ENCODE data around the gene RPL9. TPM values are rescaled to one million over a fixed set of nuclear protein-coding genes. Genes with fewer than 3 reads are reported as not detected.
"Not testable (repeated sequence)": the region's sequence is repeated elsewhere in the genome, so short reads cannot be mapped to it uniquely, and the experiment has no call there.

The RPL9 gene
- total RNA-seq, 1 donor from 2014 or later = 763 TPM

- H3K27me3 ChIP-seq (ENCODE audit: low read depth) = no peaks in the 10 kb centered on the region
- no peak overlapping the region for H3K4me3 ChIP-seq
- intact Hi-C loops (cut with micrococcal nuclease) = no loop called here
- DNase-seq = no peak
- H3K27ac ChIP-seq (replicated peaks) = no peak overlapping the region
- no peaks in the 10 kb centered on the region for H3K9me3 ChIP-seq (replicated peaks)
- H3K36me3 ChIP-seq = peaks cover 70% of the 10 kb centered on the region
- TF ChIP-seq CTCF (IDR thresholded peaks at IDR 0.05; ENCODE audit: borderline replicate concordance) = no peak
- no peaks in the 10 kb centered on the region for H3K4me1 ChIP-seq
These were observed 11.7 kb upstream of the RPL9 start for GRCh38 chr4:39470402-39470801.

GRCh38 chr4:39469429-39470077 is 10.8 kb upstream of the RPL9 start:
- peak; percentile 88 for TF ChIP-seq CTCF (IDR thresholded peaks at IDR 0.05; ENCODE audit: borderline replicate concordance)
- Histone ChIP-seq H3K36me3 (peaks cover 75% of the 10 kb centered on the region), H3K9me3 (replicated peaks) (no peaks in the 10 kb centered on the region), H3K4me1 (no peaks in the 10 kb centered on the region), H3K4me3 (no peak overlapping the region), H3K27me3 (ENCODE audit: low read depth) (no peaks in the 10 kb centered on the region), H3K27ac (replicated peaks) (peak overlapping the region; percentile 39)
- intact Hi-C loops (cut with micrococcal nuclease) = loop anchor here (10.0 kb wide), 1 partner anchor 585 kb away; the partner anchor contains the start of gene N4BP2
- no peak for DNase-seq

- no peak overlapping the region for H3K27ac ChIP-seq (replicated peaks)
- H3K4me1 ChIP-seq = no peaks in the 10 kb centered on the region
- peaks cover 75% of the 10 kb centered on the region for H3K36me3 ChIP-seq
- no peaks in the 10 kb centered on the region for H3K27me3 ChIP-seq (ENCODE audit: low read depth)
- no peaks in the 10 kb centered on the region for H3K9me3 ChIP-seq (replicated peaks)
- TF ChIP-seq CTCF (IDR thresholded peaks at IDR 0.05; ENCODE audit: borderline replicate concordance) = no peak
- DNase-seq = no peak
- intact Hi-C loops (cut with micrococcal nuclease) = loop anchor here (10.0 kb wide), 1 partner anchor 587 kb away; the partner anchor contains the start of gene N4BP2
- no peak overlapping the region for H3K4me3 ChIP-seq
These were observed 8.7 kb upstream of the RPL9 start for GRCh38 chr4:39467464-39467863.

GRCh38 chr4:39466747-39467146 is 8.0 kb upstream of the RPL9 start:
- Histone ChIP-seq H3K27me3 (ENCODE audit: low read depth) (no peaks in the 10 kb centered on the region), H3K27ac (replicated peaks) (no peak overlapping the region), H3K4me1 (no peaks in the 10 kb centered on the region), H3K4me3 (no peak overlapping the region), H3K9me3 (replicated peaks) (no peaks in the 10 kb centered on the region), H3K36me3 (peaks cover 73% of the 10 kb centered on the region)
- TF ChIP-seq CTCF (IDR thresholded peaks at IDR 0.05; ENCODE audit: borderline replicate concordance) = no peak
- intact Hi-C loops (cut with micrococcal nuclease) = loop anchor here (10.0 kb wide), 1 partner anchor 588 kb away; the partner anchor contains the start of gene N4BP2
- DNase-seq = no peak

GRCh38 chr4:39464886-39465501 is 6.3 kb upstream of the RPL9 start:
- intact Hi-C loops (cut with micrococcal nuclease) = loop anchor here (10.0 kb wide), 1 partner anchor 590 kb away; the partner anchor contains the start of gene N4BP2
- no peak for TF ChIP-seq CTCF (IDR thresholded peaks at IDR 0.05; ENCODE audit: borderline replicate concordance)
- Histone ChIP-seq H3K27me3 (ENCODE audit: low read depth) (no peaks in the 10 kb centered on the region), H3K4me1 (peaks cover 3% of the 10 kb centered on the region), H3K27ac (replicated peaks) (no peak overlapping the region), H3K4me3 (no peak overlapping the region), H3K9me3 (replicated peaks) (no peaks in the 10 kb centered on the region), H3K36me3 (peaks cover 65% of the 10 kb centered on the region)
- no peak for DNase-seq

- H3K9me3 ChIP-seq (replicated peaks); H3K27me3 ChIP-seq (ENCODE audit: low read depth); DNase-seq; intact Hi-C loops (cut with micrococcal nuclease): not testable (repeated sequence)
- H3K36me3 ChIP-seq = peaks cover 65% of the 10 kb centered on the region
- H3K27ac ChIP-seq (replicated peaks) = peak overlapping the region; percentile 91
- peaks cover 52% of the 10 kb centered on the region for H3K4me1 ChIP-seq
- H3K4me3 ChIP-seq = peak overlapping the region; percentile 78
These were observed 589 bp downstream of the RPL9 start for GRCh38 chr4:39458161-39458504.

Data from left ventricle myocardium inferior (tissue), 1 donor.